ENCODE data around the gene CACNA1F.

DNA sequence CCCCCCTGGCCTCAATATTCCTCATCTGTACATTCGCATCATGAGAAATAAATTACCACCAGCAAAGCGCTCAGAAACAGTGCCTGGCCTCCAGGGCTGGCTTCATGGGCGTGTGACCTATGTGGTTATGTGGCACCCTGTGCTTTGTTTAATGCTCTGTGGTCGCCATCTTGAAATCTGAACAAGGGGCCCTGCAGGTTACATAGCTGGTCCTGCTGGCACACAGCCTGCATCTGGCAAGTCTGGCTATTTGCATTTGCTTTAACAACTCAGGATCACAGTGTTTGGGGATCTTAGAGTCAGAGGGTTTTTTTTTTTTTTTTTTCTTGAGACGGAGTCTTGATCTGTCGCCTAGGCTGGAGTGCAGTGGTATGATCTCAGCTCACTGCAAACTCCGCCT lies 21.5 kb upstream of the CACNA1F start:
- TF ChIP-seq, protein P1, sequence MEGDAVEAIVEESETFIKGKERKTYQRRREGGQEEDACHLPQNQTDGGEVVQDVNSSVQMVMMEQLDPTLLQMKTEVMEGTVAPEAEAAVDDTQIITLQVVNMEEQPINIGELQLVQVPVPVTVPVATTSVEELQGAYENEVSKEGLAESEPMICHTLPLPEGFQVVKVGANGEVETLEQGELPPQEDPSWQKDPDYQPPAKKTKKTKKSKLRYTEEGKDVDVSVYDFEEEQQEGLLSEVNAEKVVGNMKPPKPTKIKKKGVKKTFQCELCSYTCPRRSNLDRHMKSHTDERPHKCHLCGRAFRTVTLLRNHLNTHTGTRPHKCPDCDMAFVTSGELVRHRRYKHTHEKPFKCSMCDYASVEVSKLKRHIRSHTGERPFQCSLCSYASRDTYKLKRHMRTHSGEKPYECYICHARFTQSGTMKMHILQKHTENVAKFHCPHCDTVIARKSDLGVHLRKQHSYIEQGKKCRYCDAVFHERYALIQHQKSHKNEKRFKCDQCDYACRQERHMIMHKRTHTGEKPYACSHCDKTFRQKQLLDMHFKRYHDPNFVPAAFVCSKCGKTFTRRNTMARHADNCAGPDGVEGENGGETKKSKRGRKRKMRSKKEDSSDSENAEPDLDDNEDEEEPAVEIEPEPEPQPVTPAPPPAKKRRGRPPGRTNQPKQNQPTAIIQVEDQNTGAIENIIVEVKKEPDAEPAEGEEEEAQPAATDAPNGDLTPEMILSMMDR (IDR thresholded peaks at IDR 0.05), result no peak
- TF ChIP-seq POLR2A (IDR thresholded peaks at IDR 0.05; ENCODE audit: low read depth), result no peak
